ENCODE results near the gene GTF3C5. TPM values are rescaled to one million over a fixed set of nuclear protein-coding genes. Genes with fewer than 3 reads are reported as not detected.
"Not testable (repeated sequence)": the region's sequence is repeated elsewhere in the genome, so short reads cannot be mapped to it uniquely, and the experiment has no call there.

GTF3C5 gene
- total and polyA plus RNA-seq, 8 donors = 17.4 to 68.5 (median 25.1) TPM

GRCh38 chr9:132988244-132989013 lies 42.4 kb upstream of the GTF3C5 start:
- H3K4me3 ChIP-seq = no peak overlapping the region
- H3K9me3 ChIP-seq = no peaks in the 10 kb centered on the region
- WGBS, 2 donors = 74 to 79% methylated on average over 14 of the region's 14 CpGs
- no peaks in the 10 kb centered on the region for H3K4me1 ChIP-seq
- ATAC-seq (no peak), DNase-seq (no peak), FAIRE-seq (no peak)
- H3K27me3 ChIP-seq = no peaks in the 10 kb centered on the region
- H3K36me3 ChIP-seq = no peaks in the 10 kb centered on the region
- intact Hi-C loops (cut with DNase I) = no loop called here
- TF ChIP-seq CTCF (IDR thresholded peaks at IDR 0.05) = no peak
- H3K27ac ChIP-seq = no peak overlapping the region

- WGBS, 2 donors = 82 to 83% methylated on average over 13 of the region's 13 CpGs
- TF ChIP-seq CTCF (IDR thresholded peaks at IDR 0.05) = no peak
- no peak for DNase-seq
- H3K9me3 ChIP-seq = no peaks in the 10 kb centered on the region
- H3K36me3 ChIP-seq = no peaks in the 10 kb centered on the region
- H3K4me1 ChIP-seq = no peaks in the 10 kb centered on the region
- FAIRE-seq = no peak
- H3K27me3 ChIP-seq = no peaks in the 10 kb centered on the region
- no peak for ATAC-seq
- H3K4me3 ChIP-seq = no peak overlapping the region
- no peak overlapping the region for H3K27ac ChIP-seq
- intact Hi-C loops (cut with DNase I) = no loop called here
Measured at GRCh38 chr9:132989014-132989310, 41.8 kb upstream of the GTF3C5 start.

DNA sequence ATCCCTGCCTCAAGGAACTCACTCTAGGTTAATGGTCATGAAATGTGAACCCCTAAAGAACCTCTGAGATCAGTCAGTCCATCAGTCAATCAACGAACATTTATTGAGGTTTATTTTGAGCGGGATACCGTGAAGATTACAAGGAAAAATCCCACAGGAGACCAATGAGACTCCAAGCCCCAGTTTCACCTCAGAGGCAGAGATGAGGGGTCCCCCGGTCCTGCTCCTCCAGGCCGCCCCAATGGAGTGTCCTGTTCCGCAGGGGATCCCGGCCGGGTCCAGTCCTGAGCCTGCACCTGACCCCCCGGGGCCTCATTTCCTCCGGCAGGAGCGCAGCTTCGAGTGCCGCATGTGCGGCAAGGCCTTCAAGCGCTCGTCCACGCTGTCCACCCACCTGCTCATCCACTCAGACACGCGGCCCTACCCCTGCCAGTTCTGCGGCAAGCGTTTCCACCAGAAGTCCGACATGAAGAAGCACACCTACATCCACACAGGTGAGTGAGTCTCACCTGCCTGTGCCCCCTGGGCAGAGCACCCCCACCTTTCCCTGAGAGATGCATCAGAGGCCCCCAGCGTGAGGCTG lies 41.3 kb upstream of the GTF3C5 start:
- DNase-seq (peak in 1 of 6 donors; percentile 29), FAIRE-seq (no peak), ATAC-seq (peak in 1 of 4 donors; percentile 17)
- TF ChIP-seq CTCF (IDR thresholded peaks at IDR 0.05) = no peak
- intact Hi-C loops (cut with DNase I) = no loop called here
- WGBS, 2 donors = 77 to 85% methylated on average over 23 of the region's 23 CpGs
- Histone ChIP-seq H3K4me1 (no peaks in the 10 kb centered on the region), H3K36me3 (no peaks in the 10 kb centered on the region), H3K27me3 (no peaks in the 10 kb centered on the region), H3K27ac (no peak overlapping the region), H3K9me3 (no peaks in the 10 kb centered on the region), H3K4me3 (no peak overlapping the region)

DNA sequence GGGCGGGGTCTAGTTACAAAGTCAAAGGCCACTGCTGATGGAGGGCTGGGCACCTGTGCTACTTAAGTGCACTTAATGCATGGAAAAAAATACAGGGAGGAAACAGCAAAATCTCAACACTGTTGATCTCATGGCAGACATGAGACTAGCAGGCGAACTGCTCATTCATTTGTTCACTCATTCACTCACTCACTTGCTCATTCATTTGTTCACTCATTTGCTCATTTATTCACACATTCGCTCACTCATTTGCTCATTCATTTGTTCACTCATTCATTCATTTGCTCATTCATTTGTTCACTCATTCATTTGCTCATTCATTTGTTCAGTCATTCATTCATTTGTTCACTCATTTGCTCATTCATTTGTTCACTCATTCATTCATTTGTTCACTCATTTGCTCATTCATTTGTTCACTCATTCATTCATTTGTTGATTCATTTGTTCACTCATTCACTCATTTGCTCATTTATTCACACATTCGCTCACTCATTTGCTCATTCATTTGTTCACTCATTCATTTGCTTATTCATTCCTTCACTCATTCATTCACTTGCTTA lies 40.7 kb upstream of the GTF3C5 start:
- H3K4me1 ChIP-seq; DNase-seq; H3K36me3 ChIP-seq; H3K9me3 ChIP-seq; H3K4me3 ChIP-seq; intact Hi-C loops (cut with DNase I); H3K27me3 ChIP-seq; FAIRE-seq; H3K27ac ChIP-seq: not testable (repeated sequence)
- WGBS, 2 donors = 52 to 63% methylated on average over 4 of the region's 4 CpGs
- ATAC-seq = peak in 2 of 4 donors; percentile 30 to 50

DNA sequence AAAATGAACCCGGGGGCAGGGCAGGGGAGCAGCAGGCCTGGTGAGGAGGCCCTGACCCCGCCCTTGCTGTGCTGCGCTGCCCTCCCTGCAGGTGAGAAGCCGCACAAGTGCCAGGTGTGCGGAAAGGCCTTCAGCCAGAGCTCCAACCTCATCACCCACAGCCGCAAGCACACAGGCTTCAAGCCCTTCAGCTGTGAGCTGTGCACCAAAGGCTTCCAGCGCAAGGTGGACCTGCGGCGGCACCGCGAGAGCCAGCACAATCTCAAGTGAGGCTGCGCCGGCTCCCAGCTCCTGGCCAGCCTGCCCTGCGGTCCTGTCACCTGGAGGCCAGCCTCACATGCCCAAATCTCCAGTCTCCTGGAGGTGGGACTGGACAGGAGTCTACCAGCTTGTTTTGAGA lies 40.0 kb upstream of the GTF3C5 start:
- intact Hi-C loops (cut with DNase I) = no loop called here
- no peak for FAIRE-seq
- H3K4me3 ChIP-seq = no peak overlapping the region
- no peak for ATAC-seq
- H3K27me3 ChIP-seq = no peaks in the 10 kb centered on the region
- TF ChIP-seq CTCF (IDR thresholded peaks at IDR 0.05) = no peak
- no peaks in the 10 kb centered on the region for H3K9me3 ChIP-seq
- H3K36me3 ChIP-seq = no peaks in the 10 kb centered on the region
- no peak overlapping the region for H3K27ac ChIP-seq
- WGBS, 2 donors = 85 to 91% methylated on average over 14 of the region's 14 CpGs
- no peak for DNase-seq
- no peaks in the 10 kb centered on the region for H3K4me1 ChIP-seq

Measured in pancreas (tissue), 10 donors.